GM23338 (cell line): ENCODE data around the gene DRC1. TPM values are rescaled to one million over a fixed set of nuclear protein-coding genes. Genes with fewer than 3 reads are reported as not detected.
A peak's percentile ranks its signal among the peaks of the same experiment; 100 is the strongest.

Experiments used
- ATAC-seq: fragments of 200-7000 bp; cut with Tn5 transposase; 3 replicates; pipeline ENCODE4 v1.9.1; 2020
- DNase-seq: peaks from one replicate; pipeline ENCODE4 v3.0.0-alpha.2; 2015; ENCODE audit warnings: low spot score
- H2AFZ ChIP-seq: fragments of 200-600 bp; sonication (generic); 2 replicates; pipeline ENCODE4 v1.8.0; 2016; ENCODE audit warnings: antibody characterized with exemption, mild to moderate bottlenecking, moderate library complexity
- H3F3A ChIP-seq: fragments of 200-600 bp; sonication (generic); replicated peaks from 2 replicates; pipeline ENCODE4 v1.8.0; 2017; ENCODE audit warnings: antibody characterized with exemption, mixed run types, low read depth
- H3K27ac ChIP-seq: fragments of 200-600 bp; sonication (generic); 2 replicates; pipeline ENCODE4 v1.6.1; 2016; ENCODE audit warnings: low read depth
- H3K27me3 ChIP-seq: fragments of 200-600 bp; sonication (generic); 2 replicates; pipeline ENCODE4 v1.8.0; 2016; ENCODE audit warnings: mild to moderate bottlenecking, mixed run types, moderate library complexity; ENCODE audit not compliant: insufficient read depth
- H3K36me3 ChIP-seq: fragments of 200-600 bp; sonication (generic); 2 replicates; pipeline ENCODE4 v1.8.0; 2016; ENCODE audit warnings: mild to moderate bottlenecking; ENCODE audit not compliant: insufficient read depth
- H3K4me1 ChIP-seq: fragments of 200-600 bp; sonication (generic); 2 replicates; pipeline ENCODE4 v1.8.0; 2016; ENCODE audit warnings: mild to moderate bottlenecking, moderate library complexity; ENCODE audit not compliant: insufficient read depth
- H3K4me2 ChIP-seq: fragments of 200-600 bp; sonication (generic); 2 replicates; pipeline ENCODE4 v1.7.1; 2017; ENCODE audit warnings: mixed run types
- H3K4me3 ChIP-seq: fragments of 200-600 bp; sonication (generic); 2 replicates; pipeline ENCODE4 v1.6.1; 2016; ENCODE audit warnings: mixed run types
- H3K79me2 ChIP-seq: fragments of 200-600 bp; sonication (generic); replicated peaks from 2 replicates; pipeline ENCODE4 v1.8.0; 2017; ENCODE audit warnings: mild to moderate bottlenecking; ENCODE audit not compliant: insufficient read depth
- H3K9me2 ChIP-seq: fragments of 200-600 bp; sonication (generic); 2 replicates; pipeline ENCODE4 v1.8.0; 2017; ENCODE audit not compliant: insufficient read depth
- H4K20me1 ChIP-seq: fragments of 200-600 bp; sonication (generic); replicated peaks from 2 replicates; pipeline ENCODE4 v1.8.0; 2017; ENCODE audit warnings: mild to moderate bottlenecking; ENCODE audit not compliant: insufficient read depth
- H3K27ac Mint-ChIP-seq: 2 replicates; pipeline ENCODE4 v1.8.0; 2020; ENCODE audit warnings: inconsistent platforms, mild to moderate bottlenecking, moderate library complexity, mixed read lengths
- H3K27me3 Mint-ChIP-seq: 3 replicates; pipeline ENCODE4 v1.8.0; 2022; ENCODE audit warnings: low read depth, mild to moderate bottlenecking, moderate library complexity, mixed read lengths, inconsistent platforms; ENCODE audit not compliant: insufficient read depth, poor library complexity
- H3K36me3 Mint-ChIP-seq: 3 replicates; pipeline ENCODE4 v1.8.0; 2021; ENCODE audit warnings: low read depth, mild to moderate bottlenecking, inconsistent platforms, moderate library complexity, mixed read lengths
- H3K4me1 Mint-ChIP-seq: 3 replicates; pipeline ENCODE4 v1.8.0; 2020; ENCODE audit warnings: mild to moderate bottlenecking, inconsistent platforms, mixed read lengths
- H3K4me3 Mint-ChIP-seq: 3 replicates; pipeline ENCODE4 v1.8.0; 2021; ENCODE audit warnings: moderate library complexity, mild to moderate bottlenecking, inconsistent platforms, mixed read lengths
- H3K9me3 Mint-ChIP-seq: 3 replicates; pipeline ENCODE4 v1.8.0; 2020; ENCODE audit warnings: moderate library complexity, mild to moderate bottlenecking, inconsistent platforms, mixed read lengths
- CREB1 ChIP-seq: fragments of 250-450 bp; sonication (Bioruptor Pico); IDR thresholded peaks from 2 replicates; pipeline ENCODE4 v1.5.0; 2020; ENCODE audit warnings: low read depth, mild to moderate bottlenecking, moderate library complexity
- ETS1 ChIP-seq: IDR thresholded peaks from 2 replicates; pipeline ENCODE4 v1.6.1; 2016; ENCODE audit warnings: antibody characterized with exemption
- EZH2 ChIP-seq: fragments of 200-600 bp; sonication (generic); IDR thresholded peaks from one replicate; pipeline ENCODE4 v1.8.0; 2017; ENCODE audit warnings: antibody characterized with exemption, mild to moderate bottlenecking, low read depth; ENCODE audit not compliant: unreplicated experiment
- JUNB ChIP-seq: IDR thresholded peaks from one replicate; pipeline ENCODE4 v1.6.1; 2016; ENCODE audit warnings: antibody characterized with exemption; ENCODE audit not compliant: unreplicated experiment
- NANOG ChIP-seq: IDR thresholded peaks from 2 replicates; pipeline ENCODE4 v1.6.1; 2016; ENCODE audit warnings: antibody characterized with exemption, borderline replicate concordance
- POLR2AphosphoS5 ChIP-seq: IDR thresholded peaks from 2 replicates; pipeline ENCODE4 v1.6.1; 2016; ENCODE audit warnings: antibody characterized with exemption, low read depth
- REST ChIP-seq: IDR thresholded peaks from one replicate; pipeline ENCODE4 v1.6.1; 2018; ENCODE audit warnings: antibody characterized with exemption; ENCODE audit not compliant: unreplicated experiment
- STAT1 ChIP-seq: IDR thresholded peaks from one replicate; pipeline ENCODE4 v1.6.1; 2016; ENCODE audit warnings: antibody characterized with exemption; ENCODE audit not compliant: unreplicated experiment
- ZNF114 ChIP-seq: fragments of 250-450 bp; sonication (Bioruptor Pico); IDR thresholded peaks from 2 replicates; pipeline ENCODE4 v1.5.0; 2020; ENCODE audit warnings: mild to moderate bottlenecking, moderate library complexity
- ZNF331 ChIP-seq: fragments of 250-450 bp; sonication (Bioruptor Pico); IDR thresholded peaks from 2 replicates; pipeline ENCODE4 v1.5.0; 2020; ENCODE audit warnings: low read depth, mild to moderate bottlenecking, moderate library complexity
- polyA plus RNA-seq: library from polyadenylated mRNA; unstranded; fragments of >200 nt; fragmentation: Nextera tagmentation; extraction: Ambion mirVana; gene quantifications from 2 replicates; pipeline ENCODE4 v1.2.1, GENCODE V29; 2016
- total RNA-seq: library from RNA; depleted of rRNA; stranded (reverse); fragments of >200 nt; shearing (Covaris generic); gene quantifications from 2 replicates; pipeline ENCODE4 v1.2.3, GENCODE V29; 2014
- TF ChIP-seq, protein P1 (sequence below), 2 experiments: fragments of 200-600 bp in 1 of 2; sonication (generic) in 1 of 2; conservative IDR thresholded peaks; 2 replicates each; pipeline versions ENCODE4 v1.5.1 to v1.6.1; 2016 to 2017; ENCODE audit warnings: antibody characterized with exemption in 2 of 2, low read depth in 2 of 2, mild to moderate bottlenecking in 2 of 2, moderate library complexity in 1 of 2

The DRC1 gene
- total and polyA plus RNA-seq, 2 experiments from 2014 or later: 0.45 TPM; not detected in 1

DNA sequence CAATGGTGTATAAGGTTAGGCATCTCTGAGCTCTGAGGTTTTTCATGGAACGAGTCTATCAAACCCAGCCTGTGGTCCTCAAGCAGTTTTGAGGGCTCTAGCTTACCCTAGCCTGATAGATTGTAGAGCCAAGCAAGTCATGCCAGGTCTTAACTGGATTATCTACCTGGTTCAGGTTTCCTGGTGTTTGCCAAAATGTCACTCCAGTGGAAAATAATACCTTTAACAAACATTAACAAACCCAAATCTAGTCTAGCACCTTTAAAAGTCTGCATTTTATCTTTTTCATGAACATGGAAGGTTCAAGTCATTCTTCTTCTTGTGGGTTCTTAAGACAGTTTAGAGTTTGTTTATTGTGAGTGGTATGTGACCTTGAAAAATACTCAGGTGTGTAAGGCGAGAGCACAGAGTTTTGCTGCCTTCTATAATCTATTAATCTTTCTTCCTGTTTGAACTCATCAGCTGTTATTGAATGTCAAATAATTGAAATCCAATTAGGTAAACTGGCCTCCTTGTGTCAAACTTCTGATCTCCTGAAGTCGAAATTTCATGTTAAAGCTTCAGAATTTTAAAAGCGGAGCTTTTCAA is 41.7 kb upstream of the DRC1 start:
- H3K4me2 ChIP-seq: no peak overlapping the region
- ATAC-seq (no peak), DNase-seq (no peak)
- H3F3A ChIP-seq: no peaks in the 10 kb centered on the region
- Mint-ChIP-seq H3K4me1 (peaks cover 19% of the 10 kb centered on the region), H3K36me3 (no peaks in the 10 kb centered on the region), H3K4me3 (no peak overlapping the region), H3K27ac (0 out of 2 replicates have a peak overlapping the region, but pooled peaks have one; percentile 50), H3K27me3 (peaks cover 3% of the 10 kb centered on the region), H3K9me3 (no peaks in the 10 kb centered on the region)
- H2AFZ ChIP-seq: no peak overlapping the region
- H3K4me1 ChIP-seq: peaks cover 5% of the 10 kb centered on the region; the same call in 1 of the 2 replicates
- peaks cover 49% of the 10 kb centered on the region for H4K20me1 ChIP-seq
- no peaks in the 10 kb centered on the region for H3K36me3 ChIP-seq
- H3K9me2 ChIP-seq: no peaks in the 10 kb centered on the region
- no peak overlapping the region for H3K27ac ChIP-seq
- no peak for TF ChIP-seq ETS1
- no peak for TF ChIP-seq STAT1
- TF ChIP-seq JUNB: no peak
- TF ChIP-seq, protein P1, sequence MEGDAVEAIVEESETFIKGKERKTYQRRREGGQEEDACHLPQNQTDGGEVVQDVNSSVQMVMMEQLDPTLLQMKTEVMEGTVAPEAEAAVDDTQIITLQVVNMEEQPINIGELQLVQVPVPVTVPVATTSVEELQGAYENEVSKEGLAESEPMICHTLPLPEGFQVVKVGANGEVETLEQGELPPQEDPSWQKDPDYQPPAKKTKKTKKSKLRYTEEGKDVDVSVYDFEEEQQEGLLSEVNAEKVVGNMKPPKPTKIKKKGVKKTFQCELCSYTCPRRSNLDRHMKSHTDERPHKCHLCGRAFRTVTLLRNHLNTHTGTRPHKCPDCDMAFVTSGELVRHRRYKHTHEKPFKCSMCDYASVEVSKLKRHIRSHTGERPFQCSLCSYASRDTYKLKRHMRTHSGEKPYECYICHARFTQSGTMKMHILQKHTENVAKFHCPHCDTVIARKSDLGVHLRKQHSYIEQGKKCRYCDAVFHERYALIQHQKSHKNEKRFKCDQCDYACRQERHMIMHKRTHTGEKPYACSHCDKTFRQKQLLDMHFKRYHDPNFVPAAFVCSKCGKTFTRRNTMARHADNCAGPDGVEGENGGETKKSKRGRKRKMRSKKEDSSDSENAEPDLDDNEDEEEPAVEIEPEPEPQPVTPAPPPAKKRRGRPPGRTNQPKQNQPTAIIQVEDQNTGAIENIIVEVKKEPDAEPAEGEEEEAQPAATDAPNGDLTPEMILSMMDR (conservative IDR thresholded peaks at IDR 0.05; ENCODE audit: low read depth in 2 of 2): no peak
- no peak for TF ChIP-seq ZNF114 (CRISPR knock-in tag)
- TF ChIP-seq REST: no peak
- TF ChIP-seq NANOG: no peak
- peaks cover 99% of the 10 kb centered on the region for H3K79me2 ChIP-seq
- no peak overlapping the region for H3K4me3 ChIP-seq
- H3K27me3 ChIP-seq: no peaks in the 10 kb centered on the region

- Mint-ChIP-seq H3K9me3 (no peaks in the 10 kb centered on the region), H3K4me3 (no peak overlapping the region), H3K4me1 (no peaks in the 10 kb centered on the region; the same call in 2 of the 3 replicates), H3K27me3 (peaks cover 3% of the 10 kb centered on the region), H3K36me3 (peaks cover 16% of the 10 kb centered on the region), H3K27ac (no peak overlapping the region)
- Histone ChIP-seq H3K4me2 (no peak overlapping the region), H3K27ac (no peak overlapping the region), H3K79me2 (peaks cover 65% of the 10 kb centered on the region), H3F3A (no peaks in the 10 kb centered on the region), H3K4me3 (no peak overlapping the region), H2AFZ (no peak overlapping the region), H4K20me1 (peaks cover 34% of the 10 kb centered on the region), H3K27me3 (no peaks in the 10 kb centered on the region), H3K9me2 (no peaks in the 10 kb centered on the region), H3K36me3 (peaks cover 4% of the 10 kb centered on the region; the same call in 1 of the 2 replicates), H3K4me1 (no peaks in the 10 kb centered on the region)
- DNase-seq: no peak
- no peak for ATAC-seq
- no peak for TF ChIP-seq JUNB
- TF ChIP-seq POLR2AphosphoS5: no peak
- TF ChIP-seq ZNF331 (CRISPR knock-in tag): no peak
- no peak for TF ChIP-seq ZNF114 (CRISPR knock-in tag)
- TF ChIP-seq REST: no peak
- TF ChIP-seq, protein P1 (conservative IDR thresholded peaks at IDR 0.05; ENCODE audit: low read depth in 2 of 2): no peak
- no peak for TF ChIP-seq EZH2
- TF ChIP-seq NANOG: no peak
- no peak for TF ChIP-seq CREB1
- TF ChIP-seq STAT1: no peak
These were observed 38.4 kb upstream of the DRC1 start for GRCh38 chr2:26363323-26363722.
